ENCODE results near the gene AGBL1.
"Not testable (repeated sequence)": the region's sequence is repeated elsewhere in the genome, so short reads cannot be mapped to it uniquely, and the experiment has no call there.

Gene AGBL1

DNA sequence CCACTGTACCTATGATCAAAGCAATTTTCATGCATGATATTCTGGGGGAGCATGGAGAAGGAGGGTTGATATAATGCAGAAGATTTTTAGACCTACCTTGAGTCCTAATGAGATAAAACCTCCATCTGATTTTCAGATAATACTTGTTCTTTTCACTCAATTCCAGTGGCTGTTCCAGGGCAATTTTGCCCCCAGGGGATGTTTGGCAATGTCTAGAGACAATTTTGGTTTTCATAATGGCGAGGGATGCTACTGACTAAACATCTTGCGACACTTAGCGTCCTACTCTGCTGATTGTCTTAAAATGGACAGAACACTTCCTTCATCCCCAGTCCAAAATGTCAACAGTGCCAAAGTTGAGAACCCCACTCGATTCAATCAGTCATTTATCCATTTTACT is 26.6 kb downstream of the AGBL1 start:
- DNase-seq (ENCODE audit: low read depth in 2 of 2), result no peak
- TF ChIP-seq, protein P1, sequence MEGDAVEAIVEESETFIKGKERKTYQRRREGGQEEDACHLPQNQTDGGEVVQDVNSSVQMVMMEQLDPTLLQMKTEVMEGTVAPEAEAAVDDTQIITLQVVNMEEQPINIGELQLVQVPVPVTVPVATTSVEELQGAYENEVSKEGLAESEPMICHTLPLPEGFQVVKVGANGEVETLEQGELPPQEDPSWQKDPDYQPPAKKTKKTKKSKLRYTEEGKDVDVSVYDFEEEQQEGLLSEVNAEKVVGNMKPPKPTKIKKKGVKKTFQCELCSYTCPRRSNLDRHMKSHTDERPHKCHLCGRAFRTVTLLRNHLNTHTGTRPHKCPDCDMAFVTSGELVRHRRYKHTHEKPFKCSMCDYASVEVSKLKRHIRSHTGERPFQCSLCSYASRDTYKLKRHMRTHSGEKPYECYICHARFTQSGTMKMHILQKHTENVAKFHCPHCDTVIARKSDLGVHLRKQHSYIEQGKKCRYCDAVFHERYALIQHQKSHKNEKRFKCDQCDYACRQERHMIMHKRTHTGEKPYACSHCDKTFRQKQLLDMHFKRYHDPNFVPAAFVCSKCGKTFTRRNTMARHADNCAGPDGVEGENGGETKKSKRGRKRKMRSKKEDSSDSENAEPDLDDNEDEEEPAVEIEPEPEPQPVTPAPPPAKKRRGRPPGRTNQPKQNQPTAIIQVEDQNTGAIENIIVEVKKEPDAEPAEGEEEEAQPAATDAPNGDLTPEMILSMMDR (IDR thresholded peaks at IDR 0.05; ENCODE audit: low read depth, low read length), result no peak
- no peak overlapping the region for H3K4me3 ChIP-seq (replicated peaks in 1 of 2; ENCODE audit: low read depth in 2 of 2, low read length in 2 of 2)

DNA sequence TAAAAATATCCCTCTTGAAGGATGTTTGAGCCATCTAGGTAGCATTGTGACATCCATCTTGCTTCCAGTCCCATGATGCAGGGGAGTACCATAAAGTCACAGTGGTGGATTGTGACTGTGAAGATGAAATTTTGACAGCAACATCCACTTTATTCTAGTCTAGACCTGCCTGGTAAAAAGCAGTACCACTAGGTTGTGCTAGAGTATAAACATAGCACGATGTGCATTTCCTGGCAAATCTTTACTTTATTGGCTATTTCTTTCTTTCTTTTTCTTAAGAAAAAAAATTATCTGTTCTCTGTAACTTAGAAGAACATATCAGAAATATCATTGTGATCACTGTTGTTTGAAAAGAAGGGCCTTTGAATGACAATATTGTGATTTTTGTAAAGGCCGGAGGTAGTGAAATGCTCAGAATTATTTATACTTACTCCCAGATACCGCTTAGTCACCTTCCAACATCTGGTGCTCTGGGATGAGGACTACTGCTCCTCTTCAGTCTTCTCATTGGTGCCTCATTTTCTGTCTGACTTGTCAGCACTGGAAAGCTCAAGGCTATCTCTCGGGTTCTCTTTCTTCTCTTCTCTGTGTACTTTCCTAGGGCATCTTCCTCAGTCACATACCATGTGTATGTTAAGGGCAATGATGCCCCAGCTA is 35.6 kb downstream of the AGBL1 start:
- no peak for DNase-seq (ENCODE audit: low read depth in 2 of 2)
- TF ChIP-seq, protein P1 (IDR thresholded peaks at IDR 0.05; ENCODE audit: low read depth, low read length), result no peak
- no peak overlapping the region for H3K4me3 ChIP-seq (replicated peaks in 1 of 2; ENCODE audit: low read depth in 2 of 2, low read length in 2 of 2)

- H3K4me3 ChIP-seq (replicated peaks in 1 of 2; ENCODE audit: low read depth in 2 of 2, low read length in 2 of 2), result no peak overlapping the region
- TF ChIP-seq, protein P1 (IDR thresholded peaks at IDR 0.05; ENCODE audit: low read depth, low read length), result no peak
- DNase-seq (ENCODE audit: low read depth in 2 of 2), result no peak
Observed at GRCh38 chr15:86121568-86122225, 42.0 kb downstream of the AGBL1 start.

DNA sequence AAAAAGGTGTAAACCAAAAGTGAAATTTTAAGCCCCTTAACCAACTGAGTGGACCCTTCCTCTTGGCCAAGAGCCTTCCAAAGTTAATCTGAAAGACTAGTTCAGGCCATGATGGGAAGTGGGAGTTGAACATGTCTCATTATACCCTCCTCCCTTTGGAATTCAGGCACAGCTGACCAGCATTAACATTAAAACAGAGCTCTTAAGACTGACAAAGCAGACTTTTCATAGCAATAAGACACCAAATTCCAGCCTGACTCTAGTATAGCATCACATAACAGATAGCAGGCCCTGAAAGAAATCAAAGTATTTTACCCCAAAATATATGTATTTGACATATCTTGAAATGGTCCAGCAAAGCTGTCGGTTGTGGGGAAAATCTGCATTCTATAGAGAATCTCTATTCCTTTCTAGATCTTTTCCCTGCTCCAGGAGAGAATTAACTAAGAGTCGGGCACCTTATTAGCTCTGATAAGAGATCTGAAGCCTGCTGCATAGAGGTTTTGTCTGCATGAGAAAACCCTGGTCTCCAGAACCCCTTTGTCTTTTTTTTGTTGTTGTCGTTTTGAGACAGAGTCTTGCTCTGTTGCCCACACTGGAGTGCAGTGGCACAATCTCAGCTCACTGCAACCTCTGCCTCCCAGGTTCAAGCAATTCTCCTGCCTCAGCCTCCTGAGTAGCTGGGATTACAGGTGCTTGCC is 43.2 kb downstream of the AGBL1 start:
- H3K4me3 ChIP-seq (replicated peaks in 1 of 2; ENCODE audit: low read depth in 2 of 2, low read length in 2 of 2); DNase-seq (ENCODE audit: low read depth in 2 of 2): not testable (repeated sequence)

GRCh38 chr15:86125775-86126174 is 46.1 kb downstream of the AGBL1 start:
- no peak overlapping the region for H3K4me3 ChIP-seq (replicated peaks in 1 of 2; ENCODE audit: low read depth in 2 of 2, low read length in 2 of 2)
- TF ChIP-seq, protein P1 (IDR thresholded peaks at IDR 0.05; ENCODE audit: low read depth, low read length), result no peak
- no peak for DNase-seq (ENCODE audit: low read depth in 2 of 2)

DNA sequence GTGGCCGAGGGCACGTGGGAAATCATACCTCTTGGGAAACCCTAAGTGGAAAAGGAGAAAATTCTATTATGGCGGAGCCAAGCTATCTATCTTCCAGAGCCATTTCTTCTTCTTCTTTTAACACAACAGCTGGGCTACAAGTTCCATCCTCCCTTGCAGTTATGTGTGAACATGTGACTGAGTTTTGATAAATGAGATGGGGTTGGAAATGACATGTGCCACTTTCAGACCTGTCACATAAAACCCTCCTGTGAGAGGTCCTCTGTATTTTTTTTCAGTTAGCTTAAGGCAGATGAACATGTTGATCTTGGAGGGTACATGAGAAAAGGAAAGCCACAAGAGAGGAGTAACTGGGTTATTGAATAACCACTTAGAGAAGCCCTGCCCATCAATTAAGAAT is 47.9 kb downstream of the AGBL1 start:
- TF ChIP-seq, protein P1 (IDR thresholded peaks at IDR 0.05; ENCODE audit: low read depth, low read length), result no peak
- no peak overlapping the region for H3K4me3 ChIP-seq (replicated peaks in 1 of 2; ENCODE audit: low read depth in 2 of 2, low read length in 2 of 2)

DNA sequence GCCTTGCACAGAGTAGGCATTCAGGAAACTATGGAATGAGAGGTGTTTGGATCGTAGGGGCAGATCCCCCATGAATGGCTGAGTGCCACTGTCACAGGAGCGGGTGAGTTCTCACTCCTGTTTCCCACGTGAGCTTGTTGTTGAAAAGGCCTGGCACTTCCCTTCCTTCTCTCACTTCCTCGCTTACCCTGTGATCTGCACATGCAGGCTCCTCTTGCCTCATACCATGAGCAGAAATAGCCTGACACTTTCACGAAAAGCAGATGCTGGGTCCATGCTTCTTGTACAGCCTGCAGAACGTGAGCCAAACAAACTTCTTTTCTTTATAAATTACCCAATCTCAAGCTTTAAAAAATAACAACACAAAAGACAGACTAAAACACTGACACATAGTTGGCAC is 55.4 kb downstream of the AGBL1 start:
- H3K4me3 ChIP-seq (replicated peaks in 1 of 2; ENCODE audit: low read depth in 2 of 2, low read length in 2 of 2), result no peak overlapping the region
- TF ChIP-seq, protein P1 (IDR thresholded peaks at IDR 0.05; ENCODE audit: low read depth, low read length), result no peak
- DNase-seq (ENCODE audit: low read depth in 2 of 2), result no peak

More for the DNA sequence above, 47.9 kb downstream of the AGBL1 start:
- DNase-seq (ENCODE audit: low read depth in 2 of 2), result no peak
